KBM-7 (cell line): ENCODE measurements around the gene GMEB2.
A peak's percentile ranks its signal among the peaks of the same experiment; 100 is the strongest.

Experiments used
- DNase-seq: peaks from one replicate; pipeline ENCODE4 v3.0.0-alpha.2; 2015
- in situ Hi-C: fragments of 300-500 bp; cut with MboI; formaldehyde crosslinking; loops from 2 replicates; pipeline ENCODE4 v1.14.3; 2020; ENCODE audit warnings: low sequenced_read_pairs, low pct_unique_long_range_greater_than_20kb, mixed read lengths

The GMEB2 gene

DNA sequence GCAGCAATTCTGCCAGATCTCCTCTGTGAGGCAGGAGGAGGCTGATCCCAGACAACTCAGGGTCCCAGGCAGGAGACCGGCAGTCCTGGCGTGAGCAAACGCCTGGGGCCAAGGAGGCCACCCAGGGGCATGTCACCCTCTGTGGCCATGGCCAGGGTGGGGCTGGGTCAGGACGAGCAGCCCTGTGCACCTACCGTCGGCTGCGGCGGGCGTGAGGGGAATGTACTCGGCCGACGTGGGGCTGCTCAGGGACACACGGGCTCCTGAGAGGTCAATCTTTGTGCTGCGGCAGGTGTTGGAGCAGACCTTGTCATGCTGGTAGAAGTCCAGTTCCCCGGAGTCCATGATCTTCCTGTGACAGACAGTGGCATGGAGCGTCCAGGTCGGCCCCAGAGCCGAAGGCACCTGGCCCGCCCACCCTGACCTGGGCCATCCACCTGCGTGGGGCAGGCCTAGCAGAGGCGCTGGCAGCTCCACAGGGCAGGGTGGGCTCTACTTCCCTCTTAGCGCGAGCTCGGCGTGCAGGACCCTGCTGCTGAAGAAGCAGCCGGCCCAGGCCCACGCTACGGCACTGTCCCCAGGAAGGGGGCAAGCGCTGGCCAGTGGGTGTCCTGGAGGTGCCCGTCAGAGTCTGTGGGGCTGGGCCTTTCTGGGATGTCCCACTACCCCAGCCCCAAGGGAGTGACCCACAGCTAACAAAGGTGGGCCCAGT is 31.3 kb downstream of the GMEB2 start:
- DNase-seq, result no peak
- in situ Hi-C loops, result no loop called here

DNA sequence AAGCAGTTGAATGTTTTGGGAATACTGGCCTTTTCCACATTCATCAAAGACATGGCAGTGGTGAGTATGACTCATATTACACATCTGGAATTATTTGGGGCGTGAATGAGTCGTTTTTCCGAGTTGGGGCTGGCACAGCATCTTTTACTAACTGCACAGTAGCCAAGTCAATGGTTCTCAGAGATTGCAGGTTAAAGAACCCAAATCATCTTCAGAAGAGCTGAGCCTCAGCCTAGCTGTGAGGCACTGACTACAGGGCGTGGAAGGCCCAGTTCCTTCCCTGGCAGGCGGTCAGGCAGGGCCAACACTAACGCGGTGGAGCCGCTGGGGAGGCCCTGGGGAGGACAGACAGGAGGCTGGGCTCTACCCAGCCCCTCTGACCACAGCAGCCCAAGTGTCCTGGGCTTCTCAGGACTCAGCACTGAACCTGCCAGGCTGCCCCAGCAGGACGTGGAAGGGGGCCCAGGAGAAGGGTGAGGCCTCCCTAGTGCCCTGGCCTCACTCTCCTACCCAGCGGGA is 32.8 kb downstream of the GMEB2 start:
- no peak for DNase-seq

DNA sequence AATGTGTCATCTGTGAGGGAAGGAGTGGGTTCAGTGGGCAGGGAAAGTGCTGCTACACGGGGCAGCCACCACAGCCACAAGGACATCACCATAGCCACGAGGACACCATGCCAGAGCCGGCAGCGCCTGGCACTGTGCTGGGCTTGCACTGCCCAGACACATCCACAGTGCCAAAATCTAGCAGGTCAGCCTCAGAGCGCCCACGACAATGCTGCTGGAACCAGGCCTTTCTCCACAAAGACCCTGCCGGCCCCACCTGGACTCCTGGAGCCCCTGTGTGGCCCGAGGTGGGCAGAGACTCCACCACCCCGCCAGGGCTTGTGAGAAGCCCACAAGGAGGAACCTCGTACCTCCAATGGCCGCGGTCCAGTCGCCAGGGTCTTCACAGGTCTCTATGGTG is 34.2 kb downstream of the GMEB2 start:
- DNase-seq, result no peak
- in situ Hi-C loops, result no loop called here

More for the DNA sequence above, 32.8 kb downstream of the GMEB2 start:
- in situ Hi-C loops, result no loop called here

DNA sequence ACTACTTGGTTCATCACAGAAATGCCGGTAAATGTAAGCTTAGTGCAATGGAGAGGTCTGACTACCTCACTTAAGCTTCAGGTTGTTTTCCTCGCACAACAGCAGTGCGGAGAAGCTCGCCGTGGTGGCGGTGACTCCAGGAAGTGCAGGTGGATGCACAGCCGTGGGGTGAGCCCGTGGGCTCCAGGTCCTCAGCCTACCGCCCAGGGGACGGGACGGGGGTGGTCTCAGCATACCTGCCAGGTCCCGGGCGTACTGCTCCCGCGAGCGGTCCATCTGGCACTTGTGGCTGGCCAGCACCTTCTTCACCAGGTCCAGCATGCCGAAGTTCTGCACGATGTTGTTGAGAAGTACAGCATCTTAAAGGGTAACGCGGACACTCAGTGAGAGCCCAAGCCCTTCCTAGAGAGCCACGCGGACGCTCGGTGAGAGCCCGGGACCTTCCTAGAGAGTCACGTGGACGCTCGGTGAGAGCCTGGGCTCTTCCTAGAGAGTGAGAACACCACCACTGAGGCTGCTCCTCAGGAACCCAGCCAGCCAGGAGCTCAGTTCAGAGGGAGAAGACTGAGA is 35.0 kb downstream of the GMEB2 start:
- DNase-seq, result no peak
- in situ Hi-C loops, result no loop called here

DNA sequence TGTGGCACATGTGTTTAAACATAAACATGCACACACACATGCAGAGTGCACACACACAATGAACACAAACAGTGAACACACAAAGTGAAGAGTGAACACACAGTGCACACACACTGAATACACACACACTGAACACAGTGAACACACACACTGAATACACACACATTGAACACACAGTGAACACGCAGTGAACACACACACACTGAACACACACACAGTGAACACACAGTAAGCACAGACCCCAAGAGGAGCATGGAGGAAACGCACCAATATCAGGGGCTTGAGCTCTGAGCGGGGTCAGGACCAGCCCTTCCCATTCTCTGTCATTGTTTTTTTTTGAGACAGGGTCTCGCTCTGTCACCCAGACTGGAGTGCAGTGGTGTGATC is 35.8 kb downstream of the GMEB2 start:
- in situ Hi-C loops, result no loop called here
- no peak for DNase-seq

DNA sequence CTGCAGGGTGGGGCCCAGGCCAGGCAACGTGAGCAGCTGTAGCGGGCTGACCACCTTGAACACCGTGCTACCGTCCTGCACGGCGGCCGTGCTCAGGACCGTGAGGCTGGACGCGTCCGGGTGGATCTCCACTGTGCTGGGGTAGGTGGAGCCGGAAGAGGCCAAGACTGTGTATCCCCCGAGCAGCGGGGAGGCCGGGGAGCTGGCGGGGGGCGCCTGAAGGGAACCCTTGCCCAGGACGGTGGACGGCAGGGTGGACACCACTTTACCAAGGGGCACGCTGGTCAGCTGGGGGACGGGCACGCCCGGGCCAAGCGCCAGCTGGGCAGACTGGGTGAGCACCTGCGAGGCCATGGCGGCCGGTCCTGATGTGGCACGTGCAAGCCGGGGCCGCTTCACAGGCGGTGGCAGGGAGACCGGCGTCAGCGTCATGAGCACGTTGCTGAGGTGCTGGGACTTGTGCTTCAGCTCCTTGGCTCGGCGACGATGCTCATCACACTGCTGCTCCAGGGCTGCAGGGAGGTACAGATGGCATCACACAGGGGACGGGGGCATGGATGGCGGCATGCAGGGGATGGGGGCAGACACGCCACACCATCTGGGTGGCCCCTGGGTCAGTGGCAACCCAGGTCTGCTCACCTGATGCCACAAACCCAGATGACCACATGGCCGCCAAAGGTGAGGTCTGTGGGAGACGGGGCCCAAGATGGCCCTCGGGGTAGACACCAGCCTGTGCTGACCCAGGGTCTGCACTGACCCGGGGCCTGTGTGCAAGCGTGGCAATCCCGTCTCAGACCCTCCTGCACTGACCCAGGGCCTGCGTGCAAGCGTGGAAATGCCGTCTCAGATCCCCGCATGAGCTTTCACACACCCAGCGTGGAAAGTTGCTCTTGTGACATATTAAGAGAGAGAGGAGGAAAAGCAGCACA is 36.4 kb downstream of the GMEB2 start:
- in situ Hi-C loops, result no loop called here
- no peak for DNase-seq

DNA sequence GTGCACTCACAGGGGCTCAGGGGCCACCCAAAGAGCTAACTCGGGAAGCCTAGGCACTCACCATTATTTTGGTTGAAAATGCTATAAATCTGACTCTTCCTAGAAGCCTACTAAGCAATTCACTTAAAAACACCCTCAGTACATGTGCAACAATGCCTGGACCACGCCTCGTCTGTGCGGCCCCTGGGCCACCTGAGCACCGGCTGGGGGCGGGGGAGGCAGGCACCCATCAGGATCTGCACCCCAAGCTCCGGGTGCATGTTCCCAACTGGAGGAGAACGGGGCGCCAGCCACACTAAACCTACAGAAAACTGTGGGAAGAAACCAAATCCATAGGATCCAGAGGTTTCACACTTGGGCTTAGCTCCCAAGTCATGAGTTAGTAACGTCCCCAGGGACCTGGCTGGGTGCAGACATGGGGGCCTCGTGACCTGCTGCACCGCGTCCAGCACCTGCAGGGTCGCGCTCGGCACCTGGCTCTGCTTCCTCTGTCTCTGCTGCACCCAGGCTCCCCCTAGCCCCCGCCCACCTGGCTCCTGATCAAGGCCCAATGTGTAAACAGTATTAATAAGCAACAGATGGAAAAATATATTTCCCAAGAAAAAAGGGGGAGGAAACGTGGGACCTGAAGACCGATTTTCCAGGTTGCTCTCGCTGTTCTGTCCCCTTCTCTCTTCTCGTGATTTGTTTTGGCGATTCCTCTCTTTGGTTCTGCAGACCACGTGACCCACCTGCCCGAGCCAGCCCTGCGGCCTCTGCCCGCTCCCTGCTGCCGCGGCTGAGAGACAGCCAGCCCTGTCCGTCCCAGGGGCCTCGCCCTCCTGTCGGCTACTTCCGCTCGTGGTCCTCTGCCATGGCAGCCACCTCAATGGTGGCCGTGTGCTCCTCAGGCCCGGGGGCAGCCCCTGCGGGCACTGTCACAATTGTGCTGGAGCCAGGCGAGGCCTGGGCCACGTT is 37.4 kb downstream of the GMEB2 start:
- in situ Hi-C loops, result no loop called here
- no peak for DNase-seq

DNA sequence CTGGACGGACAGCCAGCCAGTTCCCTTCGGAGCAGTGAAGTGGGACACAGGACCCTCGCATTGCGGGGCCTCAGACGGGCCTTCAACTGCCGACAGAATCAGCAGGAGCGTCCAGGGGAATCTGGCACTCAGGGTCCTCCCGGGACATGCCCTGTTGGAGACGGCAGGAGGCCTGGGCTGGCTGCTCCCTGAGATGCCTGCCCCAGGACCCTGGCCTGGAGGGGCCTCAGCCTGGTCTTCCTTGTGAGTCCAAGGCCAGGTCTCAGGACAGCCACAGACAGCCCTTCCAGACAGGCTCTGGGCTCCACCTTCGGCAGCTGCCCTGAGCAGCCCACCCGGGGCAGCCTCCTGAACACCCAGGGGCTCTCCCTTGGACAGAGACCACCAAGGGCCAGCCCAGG is 38.3 kb downstream of the GMEB2 start:
- no peak for DNase-seq
- in situ Hi-C loops, result no loop called here

DNA sequence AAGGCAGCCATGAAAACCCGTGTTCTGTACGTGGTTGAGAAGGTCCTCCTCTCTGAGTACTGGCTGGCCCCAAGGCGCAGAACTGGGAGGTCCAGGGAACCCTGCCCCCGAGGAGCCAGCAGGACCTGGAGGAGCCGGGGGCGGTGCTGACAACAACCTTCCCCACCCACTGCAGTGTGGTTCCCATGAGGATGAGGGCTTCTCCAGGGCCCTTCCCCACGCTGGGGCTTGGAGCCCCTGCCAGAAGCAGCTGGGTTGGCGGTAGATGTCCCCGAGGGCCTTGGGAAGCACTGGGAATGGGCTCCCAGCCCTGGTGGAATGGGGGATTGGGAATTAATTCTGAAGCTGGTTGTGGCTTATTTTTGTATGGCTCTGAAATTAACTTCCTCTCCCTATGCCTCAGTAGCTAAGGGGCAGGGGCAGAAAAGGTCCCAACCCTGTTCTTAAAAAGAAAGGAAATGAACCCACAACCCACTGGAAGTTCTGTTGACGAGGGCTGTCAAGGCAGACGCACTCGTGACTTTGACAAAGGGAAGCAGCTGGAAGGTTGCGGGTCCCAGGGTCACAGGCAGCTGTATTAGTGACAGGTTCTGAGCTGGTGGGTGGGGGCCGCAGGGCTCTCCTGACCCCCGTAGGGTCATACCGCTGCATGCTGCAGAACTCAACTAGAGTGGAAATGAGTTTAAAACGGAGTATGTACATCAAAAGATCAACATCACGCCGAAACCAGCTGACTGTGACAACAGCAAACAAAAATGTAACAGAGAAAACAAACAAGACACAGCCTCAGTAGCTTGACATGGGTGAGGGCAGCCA is 38.9 kb downstream of the GMEB2 start:
- no peak for DNase-seq
- in situ Hi-C loops, result no loop called here

DNA sequence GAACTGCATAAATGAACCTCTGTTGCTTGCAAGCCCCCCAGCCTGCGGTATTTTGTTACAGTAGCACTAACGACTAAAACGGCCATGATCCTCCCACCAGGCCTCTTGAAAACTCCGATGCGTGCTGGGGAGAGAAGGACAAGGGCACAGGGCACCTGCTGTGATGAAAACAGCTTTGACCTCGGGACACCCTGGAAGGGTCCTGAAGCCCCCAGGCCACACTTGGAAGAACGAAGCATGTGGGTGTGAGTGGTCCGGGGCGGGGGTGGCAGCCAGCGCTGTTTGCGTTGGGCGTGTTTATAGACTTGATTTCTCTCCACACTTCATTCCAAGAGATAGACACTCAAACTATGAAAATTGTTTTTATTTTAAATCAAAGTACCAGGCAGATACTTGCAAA is 39.6 kb downstream of the GMEB2 start:
- in situ Hi-C loops, result no loop called here
- DNase-seq, result no peak

DNA sequence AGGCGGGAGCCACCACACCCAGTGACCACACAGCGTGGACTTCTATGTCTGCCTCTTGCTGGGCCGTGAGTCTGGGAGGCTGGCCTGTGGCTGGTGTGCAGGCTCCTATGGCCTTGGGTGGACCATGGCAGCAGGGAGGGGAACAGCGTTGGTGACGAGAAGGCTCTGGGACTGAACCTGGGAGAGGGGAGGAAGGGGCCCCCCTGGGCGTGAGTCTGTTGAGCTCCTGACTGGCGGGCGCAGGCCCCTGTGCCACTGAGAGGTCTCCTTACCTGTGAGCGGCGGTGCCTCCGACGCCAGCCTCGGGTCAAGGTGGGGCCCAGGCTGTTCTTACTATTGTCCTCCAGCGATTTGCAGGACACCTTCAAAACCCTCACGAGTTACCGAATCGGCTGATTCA is 40.1 kb downstream of the GMEB2 start:
- DNase-seq, result no peak
- in situ Hi-C loops, result no loop called here

DNA sequence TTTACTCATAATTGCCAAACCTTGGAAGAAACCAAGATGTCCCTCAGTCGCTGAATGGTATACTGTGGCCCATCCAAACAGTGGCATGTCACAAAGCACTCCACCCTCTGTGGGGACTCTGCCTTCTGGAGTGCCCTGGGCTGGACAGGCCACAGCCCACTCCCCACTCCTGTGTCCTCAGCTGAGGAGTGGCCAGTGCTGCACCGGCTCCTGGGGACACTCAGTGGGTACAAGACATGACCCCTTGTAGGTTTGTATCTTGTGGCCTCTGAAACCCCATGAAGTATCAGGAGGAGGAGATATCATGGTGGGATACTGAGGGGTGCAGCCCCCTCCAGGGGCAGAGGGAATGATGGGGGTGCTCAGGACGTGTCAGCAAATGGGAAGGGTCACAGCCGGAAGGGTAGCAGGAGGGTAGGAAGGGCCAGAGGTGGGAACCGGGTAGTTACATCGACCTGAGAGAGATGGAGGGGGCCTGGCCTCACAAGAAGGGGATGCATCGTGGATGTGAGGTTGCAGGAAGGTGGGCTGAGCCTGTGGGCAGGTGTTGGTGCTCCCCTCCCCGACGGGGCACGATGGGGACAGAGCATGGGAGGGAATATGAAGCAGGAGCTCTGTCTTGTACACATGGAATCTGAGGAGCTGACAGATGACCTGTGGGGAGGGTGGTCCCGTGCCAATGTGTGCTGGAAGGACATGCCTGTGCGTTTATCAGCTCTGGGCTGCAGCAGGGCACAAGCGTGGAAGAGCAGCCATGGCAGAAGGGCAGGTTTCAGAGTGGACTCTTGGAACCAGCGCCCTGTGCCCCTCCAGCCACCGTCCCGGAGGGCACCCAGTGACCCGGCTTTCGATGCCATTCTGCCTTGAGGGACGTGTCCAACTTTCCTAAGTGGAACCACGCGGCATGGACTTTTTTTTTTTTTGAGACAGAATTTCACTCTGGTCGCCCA is 41.0 kb downstream of the GMEB2 start:
- in situ Hi-C loops, result no loop called here
- DNase-seq, result no peak

DNA sequence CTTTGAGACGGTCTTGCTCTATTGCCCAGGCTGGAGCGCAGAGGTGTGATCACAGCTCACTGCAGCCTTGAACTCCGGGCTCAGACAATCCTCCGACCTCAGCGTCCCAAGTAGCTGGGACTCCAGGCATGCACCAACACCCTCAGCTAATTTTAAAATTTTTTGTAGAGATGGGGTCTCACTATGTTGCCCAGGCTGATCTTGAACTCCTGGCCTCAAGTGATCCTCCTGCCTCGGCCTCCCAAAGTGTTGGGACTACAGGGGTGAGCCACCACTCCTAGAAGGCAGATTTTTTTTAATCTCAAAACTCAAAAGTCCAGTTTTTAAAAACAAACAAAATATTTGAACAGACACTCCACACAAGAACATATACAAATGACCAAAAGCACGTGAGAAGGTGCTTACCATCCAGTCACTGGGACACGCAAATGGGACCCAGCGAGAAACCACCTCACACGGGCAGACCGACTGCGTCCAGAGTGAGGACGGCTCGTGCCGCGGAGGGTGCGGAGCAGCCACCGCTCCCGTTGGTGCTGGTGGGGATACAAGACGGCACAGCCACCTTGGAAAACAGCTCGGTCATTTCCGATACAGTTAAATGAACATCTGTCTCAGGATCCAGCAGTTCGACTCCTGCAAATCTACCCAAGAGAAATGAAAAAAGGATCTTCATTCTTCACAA is 44.4 kb downstream of the GMEB2 start:
- no peak for DNase-seq
- in situ Hi-C loops, result no loop called here

DNA sequence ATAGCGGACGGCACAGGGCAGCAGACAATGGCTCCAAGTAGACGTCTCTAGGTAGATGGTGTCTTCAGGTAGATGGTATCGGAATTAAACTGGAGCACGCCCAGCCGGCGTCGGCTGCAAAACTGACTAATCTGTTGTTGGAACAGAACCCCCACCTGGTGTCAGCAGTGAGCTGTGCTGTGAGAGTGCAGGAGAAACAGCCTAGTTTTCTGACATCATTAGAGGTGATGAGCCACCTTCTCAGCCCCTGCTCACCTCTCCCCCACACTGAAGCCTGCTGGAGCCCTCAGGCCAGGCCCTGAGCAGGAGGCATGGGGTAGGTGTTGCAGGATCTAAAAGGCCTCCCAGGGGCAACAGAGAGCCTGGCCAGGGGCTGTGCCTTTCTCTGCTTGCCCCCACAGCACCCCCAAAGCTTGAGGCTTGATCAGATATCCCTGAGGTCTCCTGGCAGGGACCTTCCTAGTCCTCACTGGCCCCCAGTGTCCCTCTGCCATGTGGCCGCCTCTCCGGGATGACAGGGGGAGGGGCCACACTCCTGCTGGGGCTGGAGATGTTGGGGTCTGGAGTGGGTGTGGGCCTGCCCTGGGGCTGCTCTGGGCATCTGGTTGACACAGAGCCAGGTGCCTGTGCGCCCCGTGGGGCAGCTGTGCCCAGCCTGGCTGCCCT is 46.0 kb downstream of the GMEB2 start:
- DNase-seq, result peak; percentile 37
- in situ Hi-C loops, result no loop called here

DNA sequence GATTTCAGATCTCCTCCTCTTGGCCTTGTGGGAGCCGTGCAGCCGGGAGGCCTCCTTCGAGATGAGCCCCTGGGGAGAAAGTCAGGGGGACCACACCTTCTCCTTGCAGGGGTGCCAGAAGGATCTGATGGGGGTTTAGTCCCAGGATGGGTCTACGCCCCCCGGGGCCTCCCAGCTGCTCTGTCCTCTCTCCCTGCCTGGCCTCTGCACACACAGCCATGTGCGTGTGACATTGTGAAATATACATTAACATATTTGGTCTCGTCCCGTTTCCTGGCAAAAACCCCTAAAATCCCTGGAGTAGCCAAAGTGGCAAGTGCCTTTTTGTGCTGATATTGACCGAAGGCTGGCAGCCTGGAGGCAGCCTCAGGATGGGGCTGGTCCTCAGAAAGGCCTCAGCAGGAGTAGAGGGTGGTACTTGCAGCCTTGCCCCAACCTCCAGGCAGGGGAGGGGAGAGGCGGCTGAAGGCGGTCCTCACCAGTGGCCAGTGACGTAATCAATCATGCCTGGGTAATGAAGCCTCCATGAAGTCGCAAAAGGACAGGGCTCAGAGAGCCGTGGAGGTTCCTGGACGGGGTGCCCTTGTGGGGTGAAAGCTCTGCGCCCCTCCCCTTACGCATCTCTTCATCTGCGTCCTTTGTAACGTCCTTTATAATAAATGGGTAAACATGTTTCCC is 47.7 kb downstream of the GMEB2 start:
- DNase-seq, result no peak
- in situ Hi-C loops, result no loop called here
